ENCODE results near the gene SCRG1.

- no peak for TF ChIP-seq EZH2phosphoT487 (IDR thresholded peaks at IDR 0.05; ENCODE audit: low read depth)
- no peak for TF ChIP-seq CTCF (IDR thresholded peaks at IDR 0.05; ENCODE audit: low read depth, low read length)
Measured at GRCh38 chr4:173367946-173368345, 31.0 kb downstream of the SCRG1 start.

All from OCI-LY3 (cell line).